NOMO-1 treated with DMSO at 0.1 percent for 48 hours (cell line): ENCODE measurements around the gene INS.
"Not testable (repeated sequence)": the region's sequence is repeated elsewhere in the genome, so short reads cannot be mapped to it uniquely, and the experiment has no call there.

Experiments
- DNase-seq: peaks from one replicate; lab custom pipeline; 2025; ENCODE audit not compliant: unreplicated experiment; lab: John Stamatoyannopoulos, UW

INS gene

GRCh38 chr11:2182692-2183474, 21.9 kb upstream of the INS start:
- DNase-seq, result no peak

- DNase-seq, result no peak
Measured at GRCh38 chr11:2182075-2182474, 21.1 kb upstream of the INS start.

- no peak for DNase-seq
Measured at GRCh38 chr11:2180789-2181370, 19.9 kb upstream of the INS start.

GRCh38 chr11:2180347-2180746, 19.3 kb upstream of the INS start:
- DNase-seq, result no peak

- no peak for DNase-seq
Measured at GRCh38 chr11:2179516-2179915, 18.5 kb upstream of the INS start.

GRCh38 chr11:2178906-2179494, 18.0 kb upstream of the INS start:
- no peak for DNase-seq

GRCh38 chr11:2178055-2178773, 17.2 kb upstream of the INS start:
- DNase-seq, result not testable (repeated sequence)

GRCh38 chr11:2177076-2177475, 16.1 kb upstream of the INS start:
- no peak for DNase-seq

GRCh38 chr11:2176389-2176900, 15.4 kb upstream of the INS start:
- DNase-seq, result no peak

- DNase-seq, result no peak
Measured at GRCh38 chr11:2175659-2176058, 14.7 kb upstream of the INS start.

- DNase-seq, result no peak
Measured at GRCh38 chr11:2174361-2174760, 13.4 kb upstream of the INS start.

- DNase-seq, result no peak
Measured at GRCh38 chr11:2173761-2174160, 12.8 kb upstream of the INS start.

GRCh38 chr11:2173150-2173693, 12.2 kb upstream of the INS start:
- no peak for DNase-seq

GRCh38 chr11:2172676-2173075, 11.7 kb upstream of the INS start:
- no peak for DNase-seq

- no peak for DNase-seq
Measured at GRCh38 chr11:2171591-2172003, 10.6 kb upstream of the INS start, which contains the start of gene TH. Gene TH (minus strand): TSS chr11:2171815. CDS start chr11:2171786, 29 bp downstream.

- DNase-seq, result no peak
Measured at GRCh38 chr11:2169626-2170570, 8.9 kb upstream of the INS start.

GRCh38 chr11:2169005-2169378, 8.0 kb upstream of the INS start:
- no peak for DNase-seq

- no peak for DNase-seq
Measured at GRCh38 chr11:2168286-2169004, 7.4 kb upstream of the INS start.
